Panc1 (cell line): ENCODE results near the gene TOP3A.

Experiments used
- POLR2AphosphoS5 ChIP-seq: IDR thresholded peaks from 2 replicates; pipeline ENCODE4 v1.6.1; 2012; ENCODE audit warnings: mild to moderate bottlenecking, low read depth, low read length, moderate library complexity
- SIN3A ChIP-seq: IDR thresholded peaks from 2 replicates; pipeline ENCODE4 v1.6.1; 2012; ENCODE audit warnings: low read depth, mild to moderate bottlenecking, low read length, moderate library complexity, borderline replicate concordance; ENCODE audit not compliant: insufficient read depth
- TCF7L2 ChIP-seq: IDR thresholded peaks from 2 replicates; pipeline ENCODE4 v1.6.1; 2011; ENCODE audit warnings: mild to moderate bottlenecking, low read depth, low read length, inconsistent platforms
- TF ChIP-seq, protein P1 (sequence below): fragments of 450-650 bp; IDR thresholded peaks from 2 replicates; pipeline ENCODE4 v1.5.1; 2017; ENCODE audit warnings: mild to moderate bottlenecking
- TF ChIP-seq, protein P2 (sequence below), 2 experiments: IDR thresholded peaks; 2 replicates each; pipeline ENCODE4 v1.6.1; 2011 to 2012; ENCODE audit warnings: low read depth in 2 of 2, control low read depth in 1 of 2, low read length in 1 of 2, mild to moderate bottlenecking in 1 of 2, moderate library complexity in 1 of 2; ENCODE audit not compliant: insufficient read depth in 1 of 2

DNA sequence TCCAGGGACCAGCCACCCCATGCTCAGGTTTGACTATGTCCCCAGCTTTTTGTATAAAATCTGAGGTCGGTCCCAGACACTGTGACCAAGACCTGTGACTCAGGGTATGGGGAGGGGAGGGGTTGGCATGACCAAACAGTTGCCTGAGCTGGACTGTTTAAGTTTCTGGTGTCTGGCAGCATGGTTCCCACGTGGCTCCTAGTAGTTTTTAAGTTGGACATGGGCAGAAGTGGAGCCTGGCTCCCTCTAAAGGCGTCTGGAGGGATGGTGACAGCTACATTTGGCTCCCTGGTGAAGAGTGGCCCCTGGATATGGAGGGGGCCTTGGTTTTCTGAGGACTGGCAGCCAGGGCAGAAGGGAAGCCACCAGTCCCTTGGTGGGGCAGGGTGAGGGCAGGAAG lies 8.2 kb upstream of the TOP3A start:
- TF ChIP-seq, protein P1, sequence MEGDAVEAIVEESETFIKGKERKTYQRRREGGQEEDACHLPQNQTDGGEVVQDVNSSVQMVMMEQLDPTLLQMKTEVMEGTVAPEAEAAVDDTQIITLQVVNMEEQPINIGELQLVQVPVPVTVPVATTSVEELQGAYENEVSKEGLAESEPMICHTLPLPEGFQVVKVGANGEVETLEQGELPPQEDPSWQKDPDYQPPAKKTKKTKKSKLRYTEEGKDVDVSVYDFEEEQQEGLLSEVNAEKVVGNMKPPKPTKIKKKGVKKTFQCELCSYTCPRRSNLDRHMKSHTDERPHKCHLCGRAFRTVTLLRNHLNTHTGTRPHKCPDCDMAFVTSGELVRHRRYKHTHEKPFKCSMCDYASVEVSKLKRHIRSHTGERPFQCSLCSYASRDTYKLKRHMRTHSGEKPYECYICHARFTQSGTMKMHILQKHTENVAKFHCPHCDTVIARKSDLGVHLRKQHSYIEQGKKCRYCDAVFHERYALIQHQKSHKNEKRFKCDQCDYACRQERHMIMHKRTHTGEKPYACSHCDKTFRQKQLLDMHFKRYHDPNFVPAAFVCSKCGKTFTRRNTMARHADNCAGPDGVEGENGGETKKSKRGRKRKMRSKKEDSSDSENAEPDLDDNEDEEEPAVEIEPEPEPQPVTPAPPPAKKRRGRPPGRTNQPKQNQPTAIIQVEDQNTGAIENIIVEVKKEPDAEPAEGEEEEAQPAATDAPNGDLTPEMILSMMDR, result no peak; the same call in 1 of the 2 replicates
- TF ChIP-seq, protein P2, sequence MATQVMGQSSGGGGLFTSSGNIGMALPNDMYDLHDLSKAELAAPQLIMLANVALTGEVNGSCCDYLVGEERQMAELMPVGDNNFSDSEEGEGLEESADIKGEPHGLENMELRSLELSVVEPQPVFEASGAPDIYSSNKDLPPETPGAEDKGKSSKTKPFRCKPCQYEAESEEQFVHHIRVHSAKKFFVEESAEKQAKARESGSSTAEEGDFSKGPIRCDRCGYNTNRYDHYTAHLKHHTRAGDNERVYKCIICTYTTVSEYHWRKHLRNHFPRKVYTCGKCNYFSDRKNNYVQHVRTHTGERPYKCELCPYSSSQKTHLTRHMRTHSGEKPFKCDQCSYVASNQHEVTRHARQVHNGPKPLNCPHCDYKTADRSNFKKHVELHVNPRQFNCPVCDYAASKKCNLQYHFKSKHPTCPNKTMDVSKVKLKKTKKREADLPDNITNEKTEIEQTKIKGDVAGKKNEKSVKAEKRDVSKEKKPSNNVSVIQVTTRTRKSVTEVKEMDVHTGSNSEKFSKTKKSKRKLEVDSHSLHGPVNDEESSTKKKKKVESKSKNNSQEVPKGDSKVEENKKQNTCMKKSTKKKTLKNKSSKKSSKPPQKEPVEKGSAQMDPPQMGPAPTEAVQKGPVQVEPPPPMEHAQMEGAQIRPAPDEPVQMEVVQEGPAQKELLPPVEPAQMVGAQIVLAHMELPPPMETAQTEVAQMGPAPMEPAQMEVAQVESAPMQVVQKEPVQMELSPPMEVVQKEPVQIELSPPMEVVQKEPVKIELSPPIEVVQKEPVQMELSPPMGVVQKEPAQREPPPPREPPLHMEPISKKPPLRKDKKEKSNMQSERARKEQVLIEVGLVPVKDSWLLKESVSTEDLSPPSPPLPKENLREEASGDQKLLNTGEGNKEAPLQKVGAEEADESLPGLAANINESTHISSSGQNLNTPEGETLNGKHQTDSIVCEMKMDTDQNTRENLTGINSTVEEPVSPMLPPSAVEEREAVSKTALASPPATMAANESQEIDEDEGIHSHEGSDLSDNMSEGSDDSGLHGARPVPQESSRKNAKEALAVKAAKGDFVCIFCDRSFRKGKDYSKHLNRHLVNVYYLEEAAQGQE (IDR thresholded peaks at IDR 0.05; ENCODE audit: insufficient read depth in 1 of 2, low read depth in 2 of 2, low read length in 1 of 2), result no peak
- TF ChIP-seq POLR2AphosphoS5, result no peak
- no peak for TF ChIP-seq SIN3A
- no peak for TF ChIP-seq TCF7L2
